ENCODE data around the gene MAD1L1.

Gene MAD1L1

DNA sequence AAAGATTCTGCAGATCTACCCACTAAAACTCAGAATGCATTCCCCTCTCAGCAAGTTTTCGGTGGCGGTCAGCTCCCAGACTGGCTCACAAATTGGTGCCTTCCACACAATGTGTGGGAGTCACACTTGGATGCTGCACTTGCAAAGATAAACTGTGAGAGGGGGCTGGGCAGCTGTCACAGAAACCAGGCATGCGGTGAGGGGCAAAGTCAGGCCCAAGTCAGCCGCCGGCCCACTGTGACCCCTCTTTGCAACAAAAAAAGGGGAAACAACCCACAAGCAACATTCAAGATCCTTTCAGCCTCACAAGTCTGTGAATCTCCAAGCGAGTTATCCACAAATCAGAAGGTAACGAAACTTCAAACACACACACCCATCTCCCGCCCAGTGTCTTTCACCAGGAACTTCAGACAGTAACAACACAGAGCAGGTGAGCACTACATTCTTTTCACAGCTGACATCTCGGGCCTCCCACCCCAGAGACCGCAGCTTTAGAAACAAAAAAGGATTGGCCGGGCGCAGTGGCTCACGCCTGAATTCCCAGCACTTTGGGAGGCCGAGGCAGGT lies 49.5 kb upstream of the MAD1L1 start (continued):
- TF ChIP-seq, protein P1, sequence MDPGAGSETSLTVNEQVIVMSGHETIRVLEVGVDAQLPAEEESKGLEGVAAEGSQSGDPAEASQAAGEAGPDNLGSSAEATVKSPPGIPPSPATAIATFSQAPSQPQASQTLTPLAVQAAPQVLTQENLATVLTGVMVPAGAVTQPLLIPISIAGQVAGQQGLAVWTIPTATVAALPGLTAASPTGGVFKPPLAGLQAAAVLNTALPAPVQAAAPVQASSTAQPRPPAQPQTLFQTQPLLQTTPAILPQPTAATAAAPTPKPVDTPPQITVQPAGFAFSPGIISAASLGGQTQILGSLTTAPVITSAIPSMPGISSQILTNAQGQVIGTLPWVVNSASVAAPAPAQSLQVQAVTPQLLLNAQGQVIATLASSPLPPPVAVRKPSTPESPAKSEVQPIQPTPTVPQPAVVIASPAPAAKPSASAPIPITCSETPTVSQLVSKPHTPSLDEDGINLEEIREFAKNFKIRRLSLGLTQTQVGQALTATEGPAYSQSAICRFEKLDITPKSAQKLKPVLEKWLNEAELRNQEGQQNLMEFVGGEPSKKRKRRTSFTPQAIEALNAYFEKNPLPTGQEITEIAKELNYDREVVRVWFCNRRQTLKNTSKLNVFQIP (CRISPR knock-in tag; IDR thresholded peaks at IDR 0.05; ENCODE audit: borderline replicate concordance, low read depth): no peak
- TF ChIP-seq ARNTL (CRISPR knock-in tag; IDR thresholded peaks at IDR 0.05; ENCODE audit: borderline replicate concordance, low read depth) (no peak), RARB (CRISPR knock-in tag; IDR thresholded peaks at IDR 0.05) (no peak), CSDC2 (CRISPR knock-in tag; IDR thresholded peaks at IDR 0.05) (no peak), ESRRG (CRISPR knock-in tag; IDR thresholded peaks at IDR 0.05) (no peak)

GRCh38 chr7:2281541-2281940 lies 48.8 kb upstream of the MAD1L1 start:
- no peak for TF ChIP-seq ZFP30 (CRISPR knock-in tag; IDR thresholded peaks at IDR 0.05)
- TF ChIP-seq TCF4 (CRISPR knock-in tag; IDR thresholded peaks at IDR 0.05; ENCODE audit: borderline replicate concordance): 0 out of 2 replicates have a peak, but pooled peaks have one; percentile 38
- ATAC-seq: peak; percentile 54

DNA sequence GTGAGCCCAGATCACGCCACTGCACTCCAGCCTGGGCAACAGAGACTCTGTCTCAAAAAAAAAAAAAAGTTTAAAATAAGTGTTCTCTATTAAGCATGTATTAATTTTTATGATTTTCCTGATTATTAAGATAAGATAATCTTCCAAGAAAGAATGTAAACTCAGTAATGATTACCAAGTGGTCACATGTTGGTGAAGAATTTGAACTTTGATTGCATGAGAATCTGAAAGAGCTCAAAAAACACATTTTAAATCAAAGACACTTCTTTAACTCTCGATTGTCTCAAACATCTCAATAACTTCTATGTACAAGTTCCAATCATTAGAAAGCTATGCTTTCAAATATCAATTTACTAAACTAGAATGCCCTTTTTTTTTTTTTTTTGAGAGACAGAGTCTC lies 47.7 kb upstream of the MAD1L1 start:
- no peak for ATAC-seq
- TF ChIP-seq GLIS3 (CRISPR knock-in tag; IDR thresholded peaks at IDR 0.05): no peak

GRCh38 chr7:2279896-2280295 lies 47.2 kb upstream of the MAD1L1 start:
- no peak for ATAC-seq
- TF ChIP-seq ARNTL (CRISPR knock-in tag; IDR thresholded peaks at IDR 0.05; ENCODE audit: borderline replicate concordance, low read depth) (no peak), ZNF565 (CRISPR knock-in tag; conservative IDR thresholded peaks at IDR 0.05; ENCODE audit: low read depth) (no peak), PPARA (CRISPR knock-in tag; IDR thresholded peaks at IDR 0.05; ENCODE audit: borderline replicate concordance) (no peak), CSRNP3 (CRISPR knock-in tag; IDR thresholded peaks at IDR 0.05) (no peak), TCF4 (CRISPR knock-in tag; IDR thresholded peaks at IDR 0.05; ENCODE audit: borderline replicate concordance) (no peak), BACH2 (CRISPR knock-in tag; IDR thresholded peaks at IDR 0.05; ENCODE audit: borderline replicate concordance) (no peak), ESRRG (CRISPR knock-in tag; IDR thresholded peaks at IDR 0.05) (no peak), PATZ1 (CRISPR knock-in tag; IDR thresholded peaks at IDR 0.05; ENCODE audit: borderline replicate concordance) (no peak), ZNF8 (CRISPR knock-in tag; IDR thresholded peaks at IDR 0.05) (no peak), ZFP3 (CRISPR knock-in tag; IDR thresholded peaks at IDR 0.05) (no peak)

DNA sequence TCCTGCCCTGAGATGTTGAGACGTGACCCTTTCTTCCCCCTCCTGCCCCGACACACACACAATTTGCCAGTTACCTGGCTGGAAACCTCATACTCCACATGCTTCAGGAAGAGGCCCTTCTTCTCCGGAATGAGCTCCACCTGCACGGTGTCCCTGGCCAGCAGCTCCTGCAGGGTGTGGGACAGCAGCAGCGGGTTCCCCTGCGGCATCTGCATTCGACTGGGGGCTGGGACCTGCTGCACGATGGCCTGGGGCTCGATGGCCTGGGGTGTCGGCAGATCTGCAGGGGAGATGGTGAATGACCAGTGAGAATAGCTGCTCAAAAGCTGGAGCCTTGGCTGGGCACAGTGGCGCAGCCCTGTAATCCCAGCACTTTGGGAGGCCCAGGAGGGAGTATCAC lies 45.3 kb upstream of the MAD1L1 start:
- no peak for ATAC-seq
- TF ChIP-seq ZFP3 (CRISPR knock-in tag; IDR thresholded peaks at IDR 0.05) (no peak), ZC3H10 (CRISPR knock-in tag; IDR thresholded peaks at IDR 0.05) (no peak), ARNTL (CRISPR knock-in tag; IDR thresholded peaks at IDR 0.05; ENCODE audit: borderline replicate concordance, low read depth) (no peak), RARB (CRISPR knock-in tag; IDR thresholded peaks at IDR 0.05) (no peak), ZNF70 (CRISPR knock-in tag; IDR thresholded peaks at IDR 0.05) (no peak), CSRNP3 (CRISPR knock-in tag; IDR thresholded peaks at IDR 0.05) (no peak), ESRRG (CRISPR knock-in tag; IDR thresholded peaks at IDR 0.05) (no peak), OSR1 (CRISPR knock-in tag; IDR thresholded peaks at IDR 0.05) (no peak), TCF4 (CRISPR knock-in tag; IDR thresholded peaks at IDR 0.05; ENCODE audit: borderline replicate concordance) (no peak), PATZ1 (CRISPR knock-in tag; IDR thresholded peaks at IDR 0.05; ENCODE audit: borderline replicate concordance) (no peak), ZNF565 (CRISPR knock-in tag; conservative IDR thresholded peaks at IDR 0.05; ENCODE audit: low read depth) (no peak), TOX (CRISPR knock-in tag; IDR thresholded peaks at IDR 0.05; ENCODE audit: borderline replicate concordance) (no peak)
- TF ChIP-seq, protein P1 (CRISPR knock-in tag; IDR thresholded peaks at IDR 0.05; ENCODE audit: borderline replicate concordance, low read depth): no peak
- TF ChIP-seq, protein P2, sequence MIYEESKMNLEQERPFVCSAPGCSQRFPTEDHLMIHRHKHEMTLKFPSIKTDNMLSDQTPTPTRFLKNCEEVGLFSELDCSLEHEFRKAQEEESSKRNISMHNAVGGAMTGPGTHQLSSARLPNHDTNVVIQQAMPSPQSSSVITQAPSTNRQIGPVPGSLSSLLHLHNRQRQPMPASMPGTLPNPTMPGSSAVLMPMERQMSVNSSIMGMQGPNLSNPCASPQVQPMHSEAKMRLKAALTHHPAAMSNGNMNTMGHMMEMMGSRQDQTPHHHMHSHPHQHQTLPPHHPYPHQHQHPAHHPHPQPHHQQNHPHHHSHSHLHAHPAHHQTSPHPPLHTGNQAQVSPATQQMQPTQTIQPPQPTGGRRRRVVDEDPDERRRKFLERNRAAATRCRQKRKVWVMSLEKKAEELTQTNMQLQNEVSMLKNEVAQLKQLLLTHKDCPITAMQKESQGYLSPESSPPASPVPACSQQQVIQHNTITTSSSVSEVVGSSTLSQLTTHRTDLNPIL (CRISPR knock-in tag; IDR thresholded peaks at IDR 0.05; ENCODE audit: low read depth): no peak

All from SK-N-SH treated with all-trans-retinoic acid at 6 μM for 48 hours (cell line).